ENCODE results near the gene SFT2D2. TPM values are rescaled to one million over a fixed set of nuclear protein-coding genes. Genes with fewer than 3 reads are reported as not detected.
A peak's percentile ranks its signal among the peaks of the same experiment; 100 is the strongest.

Gene SFT2D2
- total and polyA plus RNA-seq, 12 donors = 3.5 to 69.9 (median 34.9) TPM

DNA sequence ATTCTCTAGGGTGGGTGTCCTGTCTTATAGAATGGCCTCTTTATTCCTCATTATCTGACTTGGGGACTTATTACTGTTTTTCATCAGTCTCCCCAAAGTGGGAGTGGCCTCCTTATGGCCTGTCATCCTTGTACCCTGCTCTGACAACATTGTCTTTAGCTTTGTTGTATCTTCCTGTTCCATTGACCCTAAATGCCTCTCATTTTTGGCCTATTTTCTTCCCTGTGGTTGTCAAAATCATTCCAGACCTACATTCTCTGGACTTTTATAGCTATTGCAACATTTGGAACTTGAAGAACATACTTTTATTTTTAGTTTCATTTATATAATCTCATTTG, 9.7 kb downstream of the SFT2D2 start:
- no peak overlapping the region for H3K4me3 ChIP-seq

GRCh38 chr1:168235937-168236336, 10.1 kb downstream of the SFT2D2 start:
- DNase-seq = no peak
- Histone ChIP-seq H3K4me1 (replicated peaks in 1 of 2) (peaks cover 0 to 22% of the 10 kb centered on the region in 2 donors), H3K9me3 (replicated peaks in 1 of 3) (no peaks in the 10 kb centered on the region), H3K4me3 (no peak overlapping the region), H3K27me3 (no peaks in the 10 kb centered on the region), H3K36me3 (replicated peaks in 1 of 2) (peaks cover 0 to 48% of the 10 kb centered on the region in 2 donors), H3K27ac (peak overlapping the region in 2 of 5 donors; percentile 8 to 35)
- WGBS, 4 donors = 67 to 73% (median 72%) methylated on average over 3 of the region's 3 CpGs
- no peak for TF ChIP-seq POLR2A (IDR thresholded peaks at IDR 0.05)
- TF ChIP-seq, protein P1, sequence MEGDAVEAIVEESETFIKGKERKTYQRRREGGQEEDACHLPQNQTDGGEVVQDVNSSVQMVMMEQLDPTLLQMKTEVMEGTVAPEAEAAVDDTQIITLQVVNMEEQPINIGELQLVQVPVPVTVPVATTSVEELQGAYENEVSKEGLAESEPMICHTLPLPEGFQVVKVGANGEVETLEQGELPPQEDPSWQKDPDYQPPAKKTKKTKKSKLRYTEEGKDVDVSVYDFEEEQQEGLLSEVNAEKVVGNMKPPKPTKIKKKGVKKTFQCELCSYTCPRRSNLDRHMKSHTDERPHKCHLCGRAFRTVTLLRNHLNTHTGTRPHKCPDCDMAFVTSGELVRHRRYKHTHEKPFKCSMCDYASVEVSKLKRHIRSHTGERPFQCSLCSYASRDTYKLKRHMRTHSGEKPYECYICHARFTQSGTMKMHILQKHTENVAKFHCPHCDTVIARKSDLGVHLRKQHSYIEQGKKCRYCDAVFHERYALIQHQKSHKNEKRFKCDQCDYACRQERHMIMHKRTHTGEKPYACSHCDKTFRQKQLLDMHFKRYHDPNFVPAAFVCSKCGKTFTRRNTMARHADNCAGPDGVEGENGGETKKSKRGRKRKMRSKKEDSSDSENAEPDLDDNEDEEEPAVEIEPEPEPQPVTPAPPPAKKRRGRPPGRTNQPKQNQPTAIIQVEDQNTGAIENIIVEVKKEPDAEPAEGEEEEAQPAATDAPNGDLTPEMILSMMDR (IDR thresholded peaks at IDR 0.05) = no peak
- intact Hi-C loops (cut with DNase I) = no loop called here

More for the DNA sequence above, 9.7 kb downstream of the SFT2D2 start:
- peak overlapping the region in 2 of 5 donors; percentile 35 to 73 for H3K27ac ChIP-seq
- peaks cover 0 to 25% of the 10 kb centered on the region in 2 donors for H3K4me1 ChIP-seq (replicated peaks in 1 of 2)
- intact Hi-C loops (cut with DNase I) = no loop called here
- no peaks in the 10 kb centered on the region for H3K9me3 ChIP-seq (replicated peaks in 1 of 3)
- H3K36me3 ChIP-seq (replicated peaks in 1 of 2) = peaks cover 0 to 48% of the 10 kb centered on the region in 2 donors
- TF ChIP-seq, protein P1 (IDR thresholded peaks at IDR 0.05) = no peak
- no peak for TF ChIP-seq POLR2A (IDR thresholded peaks at IDR 0.05)
- DNase-seq = no peak
- no peaks in the 10 kb centered on the region for H3K27me3 ChIP-seq

DNA sequence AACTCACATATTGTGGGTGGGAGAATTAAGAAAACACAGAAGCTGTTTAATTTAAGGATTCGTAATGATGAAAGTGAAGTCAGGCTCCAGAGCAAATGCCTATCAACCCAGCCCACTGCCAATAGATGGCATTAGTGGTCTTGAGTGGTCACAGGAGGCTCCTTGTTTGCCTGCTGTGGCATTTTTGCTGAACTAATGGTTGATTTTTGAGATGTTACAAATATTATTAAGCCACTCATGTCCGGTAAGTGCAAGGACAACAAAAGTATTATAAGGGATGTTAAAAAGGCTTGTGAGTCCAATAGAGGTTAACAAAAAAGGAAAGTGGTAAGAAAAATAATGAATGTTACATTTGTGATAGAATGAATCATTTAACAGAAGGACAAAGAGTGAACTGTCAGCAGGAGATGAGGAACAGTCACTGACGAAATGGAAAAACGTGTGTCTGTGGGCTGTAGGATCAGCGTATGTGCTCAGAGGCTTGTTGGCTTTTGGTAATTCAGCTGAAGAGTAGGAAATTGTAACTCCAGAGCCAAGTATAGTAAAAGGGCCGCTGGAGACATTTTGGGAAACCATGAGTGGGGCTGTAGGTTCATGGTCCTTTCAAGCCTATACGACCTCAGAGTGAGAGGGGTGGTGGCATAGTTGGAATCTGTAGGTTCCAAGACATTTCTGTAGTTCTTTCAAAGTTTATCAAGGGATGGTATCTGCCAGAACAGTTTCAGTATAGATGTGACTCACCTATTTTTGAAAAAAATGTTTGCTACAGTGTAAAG, 11.2 kb downstream of the SFT2D2 start:
- H3K27me3 ChIP-seq = no peaks in the 10 kb centered on the region
- TF ChIP-seq, protein P1 (IDR thresholded peaks at IDR 0.05) = no peak
- TF ChIP-seq POLR2A (IDR thresholded peaks at IDR 0.05) = no peak
- H3K4me3 ChIP-seq = no peak overlapping the region
- H3K4me1 ChIP-seq (replicated peaks in 1 of 2) = peaks cover 0 to 22% of the 10 kb centered on the region in 2 donors
- H3K9me3 ChIP-seq (replicated peaks in 1 of 3) = no peaks in the 10 kb centered on the region
- no peak overlapping the region for H3K27ac ChIP-seq
- intact Hi-C loops (cut with DNase I) = no loop called here
- 81 to 88% (median 82%) methylated on average over 7 of the region's 7 CpGs for WGBS, 4 donors
- peaks cover 0 to 46% of the 10 kb centered on the region in 2 donors for H3K36me3 ChIP-seq (replicated peaks in 1 of 2)
- DNase-seq = peak in 1 of 7 donors; percentile 51

- peak in 5 of 7 donors; percentile 16 to 66 (median 34) for DNase-seq
- H3K27me3 ChIP-seq = no peaks in the 10 kb centered on the region
- intact Hi-C loops (cut with DNase I) = no loop called here
- H3K4me1 ChIP-seq (replicated peaks in 1 of 2) = peaks cover 3 to 13% of the 10 kb centered on the region in 2 donors
- TF ChIP-seq POLR2A (IDR thresholded peaks at IDR 0.05) = no peak
- TF ChIP-seq, protein P1 (IDR thresholded peaks at IDR 0.05) = no peak
- WGBS, 4 donors = 47 to 60% (median 57%) methylated on average over 2 of the region's 2 CpGs
- H3K36me3 ChIP-seq (replicated peaks in 1 of 2) = peaks cover 0 to 8% of the 10 kb centered on the region in 2 donors
- peak overlapping the region in 3 of 5 donors; percentile 24 to 82 (median 55) for H3K27ac ChIP-seq
- no peaks in the 10 kb centered on the region for H3K9me3 ChIP-seq (replicated peaks in 1 of 3)
- no peak overlapping the region for H3K4me3 ChIP-seq
These were observed 17.4 kb downstream of the SFT2D2 start for GRCh38 chr1:168243198-168243597.
